HEK293T (cell line): Measurements from ENCODE around the gene TCF19.

Source experiments
- ARNT ChIP-seq: fragments of 450-650 bp; IDR thresholded peaks from 2 replicates; pipeline ENCODE4 v1.6.1; 2017; ENCODE audit warnings: mild to moderate bottlenecking
- NFRKB ChIP-seq: fragments of 450-650 bp; IDR thresholded peaks from 2 replicates; pipeline ENCODE4 v1.6.1; 2016; ENCODE audit warnings: mild to moderate bottlenecking, moderate library complexity

DNA sequence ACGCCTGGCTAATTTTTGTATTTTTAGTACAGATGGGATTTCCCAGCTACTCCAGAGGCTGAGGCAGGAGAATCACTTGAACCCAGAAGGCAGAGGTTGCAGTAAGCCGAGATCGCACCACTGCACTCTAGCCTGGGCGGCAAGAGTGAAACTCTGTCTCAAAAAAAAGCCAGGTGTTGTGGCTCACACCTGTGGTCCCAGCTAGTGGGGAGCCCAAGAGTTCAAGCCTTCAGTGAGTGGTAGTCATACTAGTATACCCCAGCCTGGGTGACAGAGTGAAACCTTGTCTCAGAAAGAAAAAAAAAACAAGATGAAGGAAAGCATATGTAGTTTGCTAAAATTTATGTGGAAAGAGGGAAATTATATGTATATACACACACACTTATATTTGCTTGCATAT is 32.1 kb downstream of the TCF19 start:
- no peak for TF ChIP-seq NFRKB
- TF ChIP-seq ARNT, result no peak
